KMS-11 (cell line): Measurements from ENCODE around the gene GDI1.
"Not testable (repeated sequence)": the region's sequence is repeated elsewhere in the genome, so short reads cannot be mapped to it uniquely, and the experiment has no call there.

Source experiments
- H2AFZ ChIP-seq: fragments of 200-600 bp; sonication (generic); 2 replicates; pipeline ENCODE4 v1.6.1; 2016; ENCODE audit warnings: antibody characterized with exemption, mixed run types, low read depth
- H3K27ac ChIP-seq: fragments of 200-600 bp; sonication (generic); 2 replicates; pipeline ENCODE4 v1.6.1; 2016; ENCODE audit warnings: mild to moderate bottlenecking, mixed run types
- H3K27me3 ChIP-seq: fragments of 200-600 bp; sonication (generic); 2 replicates; pipeline ENCODE4 v1.6.1; 2017; ENCODE audit warnings: mild to moderate bottlenecking, low read depth, mixed run types, moderate library complexity; ENCODE audit not compliant: insufficient read depth
- H3K36me3 ChIP-seq: fragments of 200-600 bp; sonication (generic); 2 replicates; pipeline ENCODE4 v1.6.1; 2017; ENCODE audit warnings: mild to moderate bottlenecking, mixed run types; ENCODE audit not compliant: insufficient read depth
- H3K4me1 ChIP-seq: fragments of 200-600 bp; sonication (generic); 2 replicates; pipeline ENCODE4 v1.6.1; 2016; ENCODE audit warnings: mild to moderate bottlenecking, low read depth, mixed run types; ENCODE audit not compliant: poor library complexity, severe bottlenecking
- H3K4me2 ChIP-seq: fragments of 200-600 bp; sonication (generic); 2 replicates; pipeline ENCODE4 v1.7.0; 2016; ENCODE audit warnings: mild to moderate bottlenecking, mixed run types
- H3K4me3 ChIP-seq: fragments of 200-600 bp; sonication (generic); IDR thresholded peaks from 2 replicates; pipeline ENCODE4 v1.6.1; 2017; ENCODE audit warnings: low read depth, low read length, mixed read lengths; ENCODE audit not compliant: insufficient read depth
- H3K79me2 ChIP-seq: fragments of 200-600 bp; sonication (generic); 2 replicates; pipeline ENCODE4 v1.6.1; 2016; ENCODE audit warnings: low read depth, mixed run types; ENCODE audit not compliant: insufficient read depth
- H3K9ac ChIP-seq: fragments of 200-600 bp; sonication (generic); 2 replicates; pipeline ENCODE4 v1.6.1; 2016; ENCODE audit warnings: mild to moderate bottlenecking, mixed run types
- H4K20me1 ChIP-seq: fragments of 200-600 bp; sonication (generic); 2 replicates; pipeline ENCODE4 v1.6.1; 2016; ENCODE audit warnings: mild to moderate bottlenecking, mixed run types; ENCODE audit not compliant: insufficient read depth
- CTCF ChIP-seq: fragments of 200-600 bp; sonication (generic); conservative IDR thresholded peaks from 2 replicates; pipeline ENCODE4 v1.6.1; 2017; ENCODE audit warnings: low read depth, mild to moderate bottlenecking, antibody characterized with exemption, low read length, moderate library complexity, mixed read lengths

GDI1 gene

GRCh38 chrX:154436983-154437752, at the start of gene GDI1:
Gene GDI1 (plus strand): TSS chrX:154437154. CDS start chrX:154437255, 101 bp downstream.
- Histone ChIP-seq H3K9ac (peak within 1 kb of the TSS; percentile 39; the same call in 1 of the 2 replicates), H4K20me1 (no peaks in the 10 kb centered on the region), H3K4me1 (no peaks in the 10 kb centered on the region), H3K4me3 (no peak within 1 kb of the TSS), H2AFZ (peak within 1 kb of the TSS; percentile 30; the same call in 1 of the 2 replicates), H3K4me2 (peak within 1 kb of the TSS; percentile 71), H3K36me3 (no peaks in the 10 kb centered on the region), H3K79me2 (peaks cover 12% of the 10 kb centered on the region; the same call in 1 of the 2 replicates), H3K27ac (0 out of 2 replicates have a peak within 1 kb of the TSS, but pooled peaks have one; percentile 38), H3K27me3 (no peaks in the 10 kb centered on the region)
- no peak for TF ChIP-seq CTCF

- H2AFZ ChIP-seq, H3K9ac ChIP-seq, H3K4me1 ChIP-seq, H4K20me1 ChIP-seq, H3K27ac ChIP-seq, H3K4me2 ChIP-seq, H3K4me3 ChIP-seq, H3K36me3 ChIP-seq, H3K79me2 ChIP-seq, H3K27me3 ChIP-seq: not testable (repeated sequence)
These were observed 48.9 kb upstream of the GDI1 start for GRCh38 chrX:154388094-154388493.

- H4K20me1 ChIP-seq, H3K27ac ChIP-seq, H2AFZ ChIP-seq, H3K4me1 ChIP-seq, H3K4me2 ChIP-seq, H3K36me3 ChIP-seq, H3K9ac ChIP-seq, H3K4me3 ChIP-seq, H3K27me3 ChIP-seq, H3K79me2 ChIP-seq: not testable (repeated sequence)
These were observed 48.3 kb upstream of the GDI1 start for GRCh38 chrX:154388649-154389048.

GRCh38 chrX:154389812-154390747, 46.9 kb upstream of the GDI1 start:
- H3K4me2 ChIP-seq, H2AFZ ChIP-seq, H3K27ac ChIP-seq, H3K9ac ChIP-seq, H4K20me1 ChIP-seq, H3K4me1 ChIP-seq, H3K27me3 ChIP-seq, H3K79me2 ChIP-seq, H3K4me3 ChIP-seq, H3K36me3 ChIP-seq: not testable (repeated sequence)

GRCh38 chrX:154396363-154396762, 40.6 kb upstream of the GDI1 start:
- not testable (repeated sequence) for H2AFZ ChIP-seq

More at GRCh38 chrX:154396363-154396762, 40.6 kb upstream of the GDI1 start:
- H3K27me3 ChIP-seq, H3K36me3 ChIP-seq, H3K4me3 ChIP-seq, H4K20me1 ChIP-seq, H3K4me1 ChIP-seq, H3K4me2 ChIP-seq, H3K9ac ChIP-seq, H3K27ac ChIP-seq: not testable (repeated sequence)
- peaks cover 21% of the 10 kb centered on the region for H3K79me2 ChIP-seq
